ENCODE results near the gene FAM161B. TPM values are rescaled to one million over a fixed set of nuclear protein-coding genes. Genes with fewer than 3 reads are reported as not detected.

Gene FAM161B
- total RNA-seq, 1 experiment from 2014 or later: 2.8 TPM

DNA sequence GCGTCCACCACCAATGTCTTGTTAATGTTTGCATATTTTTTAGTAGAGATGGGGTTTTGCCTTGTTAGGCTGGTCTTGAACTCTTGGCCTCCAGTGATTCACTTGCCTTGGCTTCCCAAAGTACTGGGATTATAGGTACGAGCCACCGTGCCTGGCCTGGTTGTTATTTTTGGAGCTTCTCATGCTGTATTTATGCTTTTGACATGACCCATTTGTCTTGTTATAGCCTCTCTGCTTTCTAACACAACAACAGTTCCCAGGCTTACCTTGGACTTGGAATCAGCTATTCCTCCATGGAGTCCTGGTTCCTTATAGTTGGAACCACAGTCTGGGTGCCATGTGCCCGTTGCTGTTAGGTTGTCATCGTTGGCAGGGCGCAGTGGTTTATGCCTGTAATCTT, 33.6 kb downstream of the FAM161B start:
- no peak for TF ChIP-seq EZH2 (IDR thresholded peaks at IDR 0.05; ENCODE audit: low read length, unreplicated experiment)
- TF ChIP-seq, protein P1, sequence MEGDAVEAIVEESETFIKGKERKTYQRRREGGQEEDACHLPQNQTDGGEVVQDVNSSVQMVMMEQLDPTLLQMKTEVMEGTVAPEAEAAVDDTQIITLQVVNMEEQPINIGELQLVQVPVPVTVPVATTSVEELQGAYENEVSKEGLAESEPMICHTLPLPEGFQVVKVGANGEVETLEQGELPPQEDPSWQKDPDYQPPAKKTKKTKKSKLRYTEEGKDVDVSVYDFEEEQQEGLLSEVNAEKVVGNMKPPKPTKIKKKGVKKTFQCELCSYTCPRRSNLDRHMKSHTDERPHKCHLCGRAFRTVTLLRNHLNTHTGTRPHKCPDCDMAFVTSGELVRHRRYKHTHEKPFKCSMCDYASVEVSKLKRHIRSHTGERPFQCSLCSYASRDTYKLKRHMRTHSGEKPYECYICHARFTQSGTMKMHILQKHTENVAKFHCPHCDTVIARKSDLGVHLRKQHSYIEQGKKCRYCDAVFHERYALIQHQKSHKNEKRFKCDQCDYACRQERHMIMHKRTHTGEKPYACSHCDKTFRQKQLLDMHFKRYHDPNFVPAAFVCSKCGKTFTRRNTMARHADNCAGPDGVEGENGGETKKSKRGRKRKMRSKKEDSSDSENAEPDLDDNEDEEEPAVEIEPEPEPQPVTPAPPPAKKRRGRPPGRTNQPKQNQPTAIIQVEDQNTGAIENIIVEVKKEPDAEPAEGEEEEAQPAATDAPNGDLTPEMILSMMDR (conservative IDR thresholded peaks at IDR 0.05; ENCODE audit: low read depth, low read length): no peak
- no peak for TF ChIP-seq EZH2phosphoT487 (IDR thresholded peaks at IDR 0.05; ENCODE audit: borderline replicate concordance, low read length)
- Histone ChIP-seq H3K4me2 (ENCODE audit: low read length) (no peak overlapping the region), H3K9me3 (ENCODE audit: low read length) (no peaks in the 10 kb centered on the region), H3K4me1 (ENCODE audit: insufficient read depth, low read length) (peaks cover 6% of the 10 kb centered on the region), H3K27me3 (ENCODE audit: low read length) (no peaks in the 10 kb centered on the region), H3F3A (ENCODE audit: low read length, unreplicated experiment) (no peaks in the 10 kb centered on the region), H3K4me3 (ENCODE audit: low read length) (no peak overlapping the region), H3K9me2 (replicated peaks; ENCODE audit: low read length) (no peaks in the 10 kb centered on the region), H3K9ac (ENCODE audit: low read length) (no peak overlapping the region), H3K79me2 (ENCODE audit: low read length) (0 out of 2 replicates have a peak, but pooled peaks cover 10% of the 10 kb centered on the region), H3K36me3 (ENCODE audit: low read depth, low read length) (peaks cover 42% of the 10 kb centered on the region), H2AFZ (ENCODE audit: low read length) (no peak overlapping the region), H4K20me1 (ENCODE audit: low read length) (no peaks in the 10 kb centered on the region), H3K27ac (ENCODE audit: low read length) (no peak overlapping the region)
- DNase-seq (no peak), ATAC-seq (no peak)
- POLR2A ChIA-PET (ENCODE audit: unreplicated experiment): no interaction called here
- CTCF ChIA-PET: interaction anchor here (0.6 kb wide), 1 partner anchor 205 kb away, joined by 3 read pairs; no protein-coding TSS in a partner anchor
- intact Hi-C loops (cut with micrococcal nuclease): no loop called here
- BruUV-seq (replicated peaks): no TSS peak

DNA sequence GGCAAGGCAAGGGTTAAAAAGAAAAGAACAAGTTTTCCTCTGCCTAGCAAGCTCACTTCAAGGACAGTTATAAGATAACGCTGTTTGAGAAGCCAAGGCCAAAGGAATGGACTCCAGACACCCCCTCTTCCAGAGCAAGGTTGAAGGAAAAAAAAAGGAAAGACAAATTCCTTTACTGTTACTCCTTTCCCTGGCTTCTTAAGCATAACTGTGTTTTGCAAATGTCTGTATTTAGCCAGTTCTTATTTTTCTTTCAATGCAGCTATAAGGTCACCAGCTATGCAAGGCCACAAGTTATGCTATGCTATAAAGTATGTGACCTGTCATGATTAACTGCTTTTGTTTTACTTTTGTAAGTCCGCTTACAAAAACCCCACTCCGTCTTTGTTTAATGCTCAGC, 36.6 kb downstream of the FAM161B start:
- ATAC-seq: no peak
- no peak overlapping the region for H2AFZ ChIP-seq (ENCODE audit: low read length)
- POLR2A ChIA-PET (ENCODE audit: unreplicated experiment): no interaction called here

DNA sequence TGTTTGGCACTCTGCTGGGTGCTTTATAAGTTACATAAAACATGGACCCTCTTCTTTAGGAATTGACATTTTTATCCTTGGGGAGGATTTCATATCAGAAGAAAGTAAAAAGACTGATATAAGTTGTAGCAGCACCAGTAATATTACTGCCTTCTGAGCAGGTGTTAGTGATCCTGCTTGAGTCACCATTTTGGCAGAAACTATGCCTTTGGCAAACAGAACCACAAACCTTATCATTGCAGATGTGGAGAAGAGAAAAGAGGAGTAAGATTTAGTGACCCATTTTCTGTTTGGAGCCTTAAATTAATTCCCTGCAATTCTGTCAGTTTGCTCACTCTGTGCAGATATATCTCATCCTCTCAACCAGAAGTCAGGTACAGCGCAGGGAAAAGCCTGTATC, 40.2 kb downstream of the FAM161B start:
- Histone ChIP-seq H3K27me3 (ENCODE audit: low read length) (no peaks in the 10 kb centered on the region), H2AFZ (ENCODE audit: low read length) (no peak overlapping the region), H3K36me3 (ENCODE audit: low read depth, low read length) (peaks cover 72% of the 10 kb centered on the region), H3K4me1 (ENCODE audit: insufficient read depth, low read length) (no peaks in the 10 kb centered on the region), H4K20me1 (ENCODE audit: low read length) (no peaks in the 10 kb centered on the region), H3K79me2 (ENCODE audit: low read length) (0 out of 2 replicates have a peak, but pooled peaks cover 6% of the 10 kb centered on the region), H3K4me3 (ENCODE audit: low read length) (no peak overlapping the region), H3K9me3 (ENCODE audit: low read length) (no peaks in the 10 kb centered on the region), H3F3A (ENCODE audit: low read length, unreplicated experiment) (no peaks in the 10 kb centered on the region), H3K27ac (ENCODE audit: low read length) (no peak overlapping the region), H3K4me2 (ENCODE audit: low read length) (no peak overlapping the region), H3K9ac (ENCODE audit: low read length) (no peak overlapping the region), H3K9me2 (replicated peaks; ENCODE audit: low read length) (no peaks in the 10 kb centered on the region)
- CTCF ChIA-PET: no interaction called here
- TF ChIP-seq, protein P1 (conservative IDR thresholded peaks at IDR 0.05; ENCODE audit: low read depth, low read length): no peak
- TF ChIP-seq EZH2 (IDR thresholded peaks at IDR 0.05; ENCODE audit: low read length, unreplicated experiment) (no peak), EZH2phosphoT487 (IDR thresholded peaks at IDR 0.05; ENCODE audit: borderline replicate concordance, low read length) (no peak)
- intact Hi-C loops (cut with micrococcal nuclease): no loop called here
- no peak for DNase-seq
- POLR2A ChIA-PET (ENCODE audit: unreplicated experiment): no interaction called here
- BruUV-seq (replicated peaks): TSS peak; percentile 9
- no peak for ATAC-seq

More for the DNA sequence above, 36.6 kb downstream of the FAM161B start:
- H3F3A ChIP-seq (ENCODE audit: low read length, unreplicated experiment): no peaks in the 10 kb centered on the region
- 0 out of 2 replicates have a peak, but pooled peaks cover 10% of the 10 kb centered on the region for H3K79me2 ChIP-seq (ENCODE audit: low read length)
- H4K20me1 ChIP-seq (ENCODE audit: low read length): no peaks in the 10 kb centered on the region
- H3K4me2 ChIP-seq (ENCODE audit: low read length): no peak overlapping the region
- peaks cover 58% of the 10 kb centered on the region for H3K36me3 ChIP-seq (ENCODE audit: low read depth, low read length)
- H3K9me3 ChIP-seq (ENCODE audit: low read length): no peaks in the 10 kb centered on the region
- DNase-seq: no peak
- H3K27ac ChIP-seq (ENCODE audit: low read length): no peak overlapping the region
- no peaks in the 10 kb centered on the region for H3K9me2 ChIP-seq (replicated peaks; ENCODE audit: low read length)
- no peaks in the 10 kb centered on the region for H3K27me3 ChIP-seq (ENCODE audit: low read length)
- CTCF ChIA-PET: no interaction called here
- intact Hi-C loops (cut with micrococcal nuclease): no loop called here
- peaks cover 6% of the 10 kb centered on the region for H3K4me1 ChIP-seq (ENCODE audit: insufficient read depth, low read length)
- no peak overlapping the region for H3K4me3 ChIP-seq (ENCODE audit: low read length)
- no TSS peak for BruUV-seq (replicated peaks)
- TF ChIP-seq, protein P1 (conservative IDR thresholded peaks at IDR 0.05; ENCODE audit: low read depth, low read length): no peak
- TF ChIP-seq EZH2 (IDR thresholded peaks at IDR 0.05; ENCODE audit: low read length, unreplicated experiment): no peak
- TF ChIP-seq EZH2phosphoT487 (IDR thresholded peaks at IDR 0.05; ENCODE audit: borderline replicate concordance, low read length): no peak
- H3K9ac ChIP-seq (ENCODE audit: low read length): no peak overlapping the region
